Stimulated activated CD8-positive, alpha-beta memory T cell treated with anti-CD3 and anti-CD28 coated beads, Interleukin-4, amount 100 ng/mL, for 24 hours (primary cell): ENCODE data around the gene SYT11.
"Not testable (repeated sequence)": the region's sequence is repeated elsewhere in the genome, so short reads cannot be mapped to it uniquely, and the experiment has no call there.

Source experiments
- DNase-seq: peaks from one replicate; pipeline ENCODE4 v3.0.0-alpha.2; 2020; ENCODE audit warnings: low read depth

SYT11 gene

GRCh38 chr1:155860970-155861510 lies 1.7 kb downstream of the SYT11 start:
- DNase-seq, result no peak

GRCh38 chr1:155861896-155862295 lies 2.5 kb downstream of the SYT11 start:
- DNase-seq, result no peak

- no peak for DNase-seq
Measured at GRCh38 chr1:155864393-155864792, 5.0 kb downstream of the SYT11 start.

- no peak for DNase-seq
Measured at GRCh38 chr1:155867766-155868165, 8.4 kb downstream of the SYT11 start.

GRCh38 chr1:155871390-155871789 lies 12.0 kb downstream of the SYT11 start:
- no peak for DNase-seq

GRCh38 chr1:155872527-155872926 lies 13.2 kb downstream of the SYT11 start:
- no peak for DNase-seq

- DNase-seq, result no peak
Measured at GRCh38 chr1:155873860-155874259, 14.5 kb downstream of the SYT11 start.

GRCh38 chr1:155877945-155878344 lies 18.6 kb downstream of the SYT11 start:
- DNase-seq, result no peak

- no peak for DNase-seq
Measured at GRCh38 chr1:155880251-155880650, 20.9 kb downstream of the SYT11 start.

- DNase-seq, result no peak
Measured at GRCh38 chr1:155880950-155881349, 21.6 kb downstream of the SYT11 start.

- DNase-seq, result no peak
Measured at GRCh38 chr1:155882235-155882634, 22.9 kb downstream of the SYT11 start.

- no peak for DNase-seq
Measured at GRCh38 chr1:155882766-155883165, 23.4 kb downstream of the SYT11 start.

- DNase-seq, result no peak
Measured at GRCh38 chr1:155884031-155884960, 24.9 kb downstream of the SYT11 start.

- no peak for DNase-seq
Measured at GRCh38 chr1:155884982-155885381, 25.6 kb downstream of the SYT11 start.

GRCh38 chr1:155888481-155888880 lies 29.1 kb downstream of the SYT11 start:
- DNase-seq, result no peak

- no peak for DNase-seq
Measured at GRCh38 chr1:155889566-155889965, 30.2 kb downstream of the SYT11 start.

- DNase-seq, result no peak
Measured at GRCh38 chr1:155890251-155890650, 30.9 kb downstream of the SYT11 start.

GRCh38 chr1:155892796-155893195 lies 33.4 kb downstream of the SYT11 start:
- no peak for DNase-seq

GRCh38 chr1:155893389-155894142 lies 34.2 kb downstream of the SYT11 start:
- DNase-seq, result no peak

- not testable (repeated sequence) for DNase-seq
Measured at GRCh38 chr1:155895617-155896016, 36.2 kb downstream of the SYT11 start.

GRCh38 chr1:155896476-155896875 lies 37.1 kb downstream of the SYT11 start:
- not testable (repeated sequence) for DNase-seq

- no peak for DNase-seq
Measured at GRCh38 chr1:155897746-155898145, 38.4 kb downstream of the SYT11 start.

- no peak for DNase-seq
Measured at GRCh38 chr1:155898888-155899287, 39.5 kb downstream of the SYT11 start.
